Measurements from ENCODE around the gene PSTK. TPM values are rescaled to one million over a fixed set of nuclear protein-coding genes. Genes with fewer than 3 reads are reported as not detected.

The PSTK gene
- total and polyA plus RNA-seq, 2 of the 13 experiments (the other 11 are each of a cell fraction or from before 2014, with no cell fraction given): 8.2 to 9.3 TPM

DNA sequence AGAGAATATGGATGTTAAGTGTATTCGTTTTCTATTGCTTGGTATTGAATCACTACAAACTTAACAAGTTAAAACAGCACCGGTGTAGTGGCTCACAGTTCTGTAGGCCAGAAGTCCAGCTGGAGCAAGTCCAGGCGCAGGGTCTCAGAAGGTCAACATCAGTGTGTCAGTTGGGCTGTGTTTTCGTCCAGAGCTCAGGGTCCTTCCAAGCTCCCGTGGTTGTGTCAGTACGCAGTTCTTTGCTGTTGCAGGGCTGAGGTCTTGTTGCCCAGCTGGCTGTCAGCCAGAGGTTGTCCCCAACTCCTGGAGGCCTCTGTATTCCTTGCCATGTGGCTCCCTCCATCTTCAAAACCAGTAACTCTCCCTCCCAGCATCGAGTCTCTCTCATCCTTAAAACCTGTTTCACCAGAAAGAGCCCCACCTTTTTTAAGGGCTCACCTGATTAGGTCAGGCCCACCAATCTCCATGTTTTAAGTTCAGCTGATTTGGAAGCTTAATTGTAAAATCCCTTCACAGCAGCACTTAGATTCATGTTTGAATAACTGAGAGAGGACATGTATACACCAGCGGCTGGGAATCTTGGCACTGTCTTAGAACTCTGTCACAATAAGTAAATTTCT, 55.4 kb downstream of the PSTK start (continued):
- TF ChIP-seq, protein P1, sequence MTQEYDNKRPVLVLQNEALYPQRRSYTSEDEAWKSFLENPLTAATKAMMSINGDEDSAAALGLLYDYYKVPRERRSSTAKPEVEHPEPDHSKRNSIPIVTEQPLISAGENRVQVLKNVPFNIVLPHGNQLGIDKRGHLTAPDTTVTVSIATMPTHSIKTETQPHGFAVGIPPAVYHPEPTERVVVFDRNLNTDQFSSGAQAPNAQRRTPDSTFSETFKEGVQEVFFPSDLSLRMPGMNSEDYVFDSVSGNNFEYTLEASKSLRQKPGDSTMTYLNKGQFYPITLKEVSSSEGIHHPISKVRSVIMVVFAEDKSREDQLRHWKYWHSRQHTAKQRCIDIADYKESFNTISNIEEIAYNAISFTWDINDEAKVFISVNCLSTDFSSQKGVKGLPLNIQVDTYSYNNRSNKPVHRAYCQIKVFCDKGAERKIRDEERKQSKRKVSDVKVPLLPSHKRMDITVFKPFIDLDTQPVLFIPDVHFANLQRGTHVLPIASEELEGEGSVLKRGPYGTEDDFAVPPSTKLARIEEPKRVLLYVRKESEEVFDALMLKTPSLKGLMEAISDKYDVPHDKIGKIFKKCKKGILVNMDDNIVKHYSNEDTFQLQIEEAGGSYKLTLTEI (CRISPR knock-in tag; conservative IDR thresholded peaks at IDR 0.05): no peak
- TF ChIP-seq ZBTB21 (CRISPR knock-in tag; IDR thresholded peaks at IDR 0.05) (no peak), FOSL1 (CRISPR knock-in tag; IDR thresholded peaks at IDR 0.05; ENCODE audit: borderline replicate concordance) (no peak), RBFOX2 (IDR thresholded peaks at IDR 0.05; ENCODE audit: low read depth, low read length) (no peak), ATRX (CRISPR knock-in tag; IDR thresholded peaks at IDR 0.05; ENCODE audit: borderline replicate concordance) (no peak), ARID2 (CRISPR knock-in tag; IDR thresholded peaks at IDR 0.05; ENCODE audit: borderline replicate concordance) (no peak), ZNF432 (CRISPR knock-in tag; IDR thresholded peaks at IDR 0.05; ENCODE audit: borderline replicate concordance) (no peak), IRX3 (CRISPR knock-in tag; IDR thresholded peaks at IDR 0.05; ENCODE audit: borderline replicate concordance, low read depth) (no peak), KAT7 (CRISPR knock-in tag; IDR thresholded peaks at IDR 0.05; ENCODE audit: borderline replicate concordance) (no peak), ZNF619 (CRISPR knock-in tag; IDR thresholded peaks at IDR 0.05) (no peak), HMGA1 (CRISPR knock-in tag; conservative IDR thresholded peaks at IDR 0.05) (no peak), ZBTB40 (IDR thresholded peaks at IDR 0.05) (no peak), ZBTB40 (CRISPR knock-in tag; IDR thresholded peaks at IDR 0.05) (no peak; the same call in 1 of the 2 replicates), ELK4 (CRISPR knock-in tag; IDR thresholded peaks at IDR 0.05; ENCODE audit: borderline replicate concordance) (no peak)
- TF ChIP-seq, protein P2, sequence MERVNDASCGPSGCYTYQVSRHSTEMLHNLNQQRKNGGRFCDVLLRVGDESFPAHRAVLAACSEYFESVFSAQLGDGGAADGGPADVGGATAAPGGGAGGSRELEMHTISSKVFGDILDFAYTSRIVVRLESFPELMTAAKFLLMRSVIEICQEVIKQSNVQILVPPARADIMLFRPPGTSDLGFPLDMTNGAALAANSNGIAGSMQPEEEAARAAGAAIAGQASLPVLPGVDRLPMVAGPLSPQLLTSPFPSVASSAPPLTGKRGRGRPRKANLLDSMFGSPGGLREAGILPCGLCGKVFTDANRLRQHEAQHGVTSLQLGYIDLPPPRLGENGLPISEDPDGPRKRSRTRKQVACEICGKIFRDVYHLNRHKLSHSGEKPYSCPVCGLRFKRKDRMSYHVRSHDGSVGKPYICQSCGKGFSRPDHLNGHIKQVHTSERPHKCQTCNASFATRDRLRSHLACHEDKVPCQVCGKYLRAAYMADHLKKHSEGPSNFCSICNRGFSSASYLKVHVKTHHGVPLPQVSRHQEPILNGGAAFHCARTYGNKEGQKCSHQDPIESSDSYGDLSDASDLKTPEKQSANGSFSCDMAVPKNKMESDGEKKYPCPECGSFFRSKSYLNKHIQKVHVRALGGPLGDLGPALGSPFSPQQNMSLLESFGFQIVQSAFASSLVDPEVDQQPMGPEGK (CRISPR knock-in tag; IDR thresholded peaks at IDR 0.05): no peak
